ENCODE measurements around the gene ASRGL1. TPM values are rescaled to one million over a fixed set of nuclear protein-coding genes. Genes with fewer than 3 reads are reported as not detected.

ASRGL1 gene
- total and polyA plus RNA-seq, 2 of the 13 experiments (the other 11 are each of a cell fraction or from before 2014, with no cell fraction given): 50.8 to 97.5 TPM

GRCh38 chr11:62337303-62338181 lies at the start of gene ASRGL1 (continued):
- TF ChIP-seq, protein P1, sequence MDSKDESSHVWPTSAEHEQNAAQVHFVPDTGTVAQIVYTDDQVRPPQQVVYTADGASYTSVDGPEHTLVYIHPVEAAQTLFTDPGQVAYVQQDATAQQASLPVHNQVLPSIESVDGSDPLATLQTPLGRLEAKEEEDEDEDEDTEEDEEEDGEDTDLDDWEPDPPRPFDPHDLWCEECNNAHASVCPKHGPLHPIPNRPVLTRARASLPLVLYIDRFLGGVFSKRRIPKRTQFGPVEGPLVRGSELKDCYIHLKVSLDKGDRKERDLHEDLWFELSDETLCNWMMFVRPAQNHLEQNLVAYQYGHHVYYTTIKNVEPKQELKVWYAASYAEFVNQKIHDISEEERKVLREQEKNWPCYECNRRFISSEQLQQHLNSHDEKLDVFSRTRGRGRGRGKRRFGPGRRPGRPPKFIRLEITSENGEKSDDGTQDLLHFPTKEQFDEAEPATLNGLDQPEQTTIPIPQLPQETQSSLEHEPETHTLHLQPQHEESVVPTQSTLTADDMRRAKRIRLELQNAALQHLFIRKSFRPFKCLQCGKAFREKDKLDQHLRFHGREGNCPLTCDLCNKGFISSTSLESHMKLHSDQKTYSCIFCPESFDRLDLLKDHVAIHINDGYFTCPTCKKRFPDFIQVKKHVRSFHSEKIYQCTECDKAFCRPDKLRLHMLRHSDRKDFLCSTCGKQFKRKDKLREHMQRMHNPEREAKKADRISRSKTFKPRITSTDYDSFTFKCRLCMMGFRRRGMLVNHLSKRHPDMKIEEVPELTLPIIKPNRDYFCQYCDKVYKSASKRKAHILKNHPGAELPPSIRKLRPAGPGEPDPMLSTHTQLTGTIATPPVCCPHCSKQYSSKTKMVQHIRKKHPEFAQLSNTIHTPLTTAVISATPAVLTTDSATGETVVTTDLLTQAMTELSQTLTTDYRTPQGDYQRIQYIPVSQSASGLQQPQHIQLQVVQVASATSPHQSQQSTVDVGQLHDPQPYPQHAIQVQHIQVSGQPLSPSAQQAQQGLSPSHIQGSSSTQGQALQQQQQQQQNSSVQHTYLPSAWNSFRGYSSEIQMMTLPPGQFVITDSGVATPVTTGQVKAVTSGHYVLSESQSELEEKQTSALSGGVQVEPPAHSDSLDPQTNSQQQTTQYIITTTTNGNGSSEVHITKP (CRISPR knock-in tag; IDR thresholded peaks at IDR 0.05; ENCODE audit: low read depth): 0 out of 2 replicates have a peak, but pooled peaks have one; percentile 26
- peak; percentile 32; the same call in 1 of the 2 replicates for TF ChIP-seq ZBTB20 (CRISPR knock-in tag; IDR thresholded peaks at IDR 0.05; ENCODE audit: borderline replicate concordance, low read depth)
- TF ChIP-seq ZFX (CRISPR knock-in tag; IDR thresholded peaks at IDR 0.05; ENCODE audit: low read depth): peak; percentile 67
- 0 out of 2 replicates have a peak, but pooled peaks have one; percentile 44 for TF ChIP-seq BORCS8-MEF2B (CRISPR knock-in tag; IDR thresholded peaks at IDR 0.05)
- no peak for TF ChIP-seq NFIC (IDR thresholded peaks at IDR 0.05; ENCODE audit: low read length)
- TF ChIP-seq KDM5A (IDR thresholded peaks at IDR 0.05; ENCODE audit: borderline replicate concordance, low read length): no peak
- TF ChIP-seq JDP2 (CRISPR knock-in tag; IDR thresholded peaks at IDR 0.05; ENCODE audit: borderline replicate concordance): no peak
- TF ChIP-seq, protein P2, sequence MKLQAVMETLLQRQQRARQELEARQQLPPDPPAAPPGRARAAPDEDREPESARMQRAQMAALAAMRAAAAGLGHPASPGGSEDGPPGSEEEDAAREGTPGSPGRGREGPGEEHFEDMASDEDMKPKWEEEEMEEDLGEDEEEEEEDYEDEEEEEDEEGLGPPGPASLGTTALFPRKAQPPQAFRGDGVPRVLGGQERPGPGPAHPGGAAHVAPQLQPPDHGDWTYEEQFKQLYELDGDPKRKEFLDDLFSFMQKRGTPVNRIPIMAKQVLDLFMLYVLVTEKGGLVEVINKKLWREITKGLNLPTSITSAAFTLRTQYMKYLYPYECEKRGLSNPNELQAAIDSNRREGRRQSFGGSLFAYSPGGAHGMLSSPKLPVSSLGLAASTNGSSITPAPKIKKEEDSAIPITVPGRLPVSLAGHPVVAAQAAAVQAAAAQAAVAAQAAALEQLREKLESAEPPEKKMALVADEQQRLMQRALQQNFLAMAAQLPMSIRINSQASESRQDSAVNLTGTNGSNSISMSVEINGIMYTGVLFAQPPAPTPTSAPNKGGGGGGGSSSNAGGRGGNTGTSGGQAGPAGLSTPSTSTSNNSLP (IDR thresholded peaks at IDR 0.05; ENCODE audit: low read depth, low read length): no peak
- no peak for TF ChIP-seq ZSCAN5A (CRISPR knock-in tag; IDR thresholded peaks at IDR 0.05; ENCODE audit: borderline replicate concordance)
- no peak for TF ChIP-seq NR2F2 (IDR thresholded peaks at IDR 0.05; ENCODE audit: borderline replicate concordance, low read depth)
- TF ChIP-seq RARG (CRISPR knock-in tag; IDR thresholded peaks at IDR 0.05; ENCODE audit: low read depth): no peak
- TF ChIP-seq, protein P3, sequence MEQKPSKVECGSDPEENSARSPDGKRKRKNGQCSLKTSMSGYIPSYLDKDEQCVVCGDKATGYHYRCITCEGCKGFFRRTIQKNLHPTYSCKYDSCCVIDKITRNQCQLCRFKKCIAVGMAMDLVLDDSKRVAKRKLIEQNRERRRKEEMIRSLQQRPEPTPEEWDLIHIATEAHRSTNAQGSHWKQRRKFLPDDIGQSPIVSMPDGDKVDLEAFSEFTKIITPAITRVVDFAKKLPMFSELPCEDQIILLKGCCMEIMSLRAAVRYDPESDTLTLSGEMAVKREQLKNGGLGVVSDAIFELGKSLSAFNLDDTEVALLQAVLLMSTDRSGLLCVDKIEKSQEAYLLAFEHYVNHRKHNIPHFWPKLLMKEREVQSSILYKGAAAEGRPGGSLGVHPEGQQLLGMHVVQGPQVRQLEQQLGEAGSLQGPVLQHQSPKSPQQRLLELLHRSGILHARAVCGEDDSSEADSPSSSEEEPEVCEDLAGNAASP (CRISPR knock-in tag; IDR thresholded peaks at IDR 0.05; ENCODE audit: borderline replicate concordance): peak; percentile 48; the same call in 1 of the 2 replicates
- no peak for TF ChIP-seq MAFF (IDR thresholded peaks at IDR 0.05; ENCODE audit: low read depth, low read length)
- no peak; the same call in 1 of the 2 replicates for TF ChIP-seq NFKB2 (CRISPR knock-in tag; IDR thresholded peaks at IDR 0.05; ENCODE audit: borderline replicate concordance)
- TF ChIP-seq, protein P4, sequence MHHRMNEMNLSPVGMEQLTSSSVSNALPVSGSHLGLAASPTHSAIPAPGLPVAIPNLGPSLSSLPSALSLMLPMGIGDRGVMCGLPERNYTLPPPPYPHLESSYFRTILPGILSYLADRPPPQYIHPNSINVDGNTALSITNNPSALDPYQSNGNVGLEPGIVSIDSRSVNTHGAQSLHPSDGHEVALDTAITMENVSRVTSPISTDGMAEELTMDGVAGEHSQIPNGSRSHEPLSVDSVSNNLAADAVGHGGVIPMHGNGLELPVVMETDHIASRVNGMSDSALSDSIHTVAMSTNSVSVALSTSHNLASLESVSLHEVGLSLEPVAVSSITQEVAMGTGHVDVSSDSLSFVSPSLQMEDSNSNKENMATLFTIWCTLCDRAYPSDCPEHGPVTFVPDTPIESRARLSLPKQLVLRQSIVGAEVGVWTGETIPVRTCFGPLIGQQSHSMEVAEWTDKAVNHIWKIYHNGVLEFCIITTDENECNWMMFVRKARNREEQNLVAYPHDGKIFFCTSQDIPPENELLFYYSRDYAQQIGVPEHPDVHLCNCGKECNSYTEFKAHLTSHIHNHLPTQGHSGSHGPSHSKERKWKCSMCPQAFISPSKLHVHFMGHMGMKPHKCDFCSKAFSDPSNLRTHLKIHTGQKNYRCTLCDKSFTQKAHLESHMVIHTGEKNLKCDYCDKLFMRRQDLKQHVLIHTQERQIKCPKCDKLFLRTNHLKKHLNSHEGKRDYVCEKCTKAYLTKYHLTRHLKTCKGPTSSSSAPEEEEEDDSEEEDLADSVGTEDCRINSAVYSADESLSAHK (CRISPR knock-in tag; IDR thresholded peaks at IDR 0.05; ENCODE audit: borderline replicate concordance): no peak
- no peak for TF ChIP-seq ZNF468 (CRISPR knock-in tag; IDR thresholded peaks at IDR 0.05)

All from HepG2 (cell line).